Measurements from ENCODE around the gene MAP3K7CL.
"Not testable (repeated sequence)": the region's sequence is repeated elsewhere in the genome, so short reads cannot be mapped to it uniquely, and the experiment has no call there.

MAP3K7CL gene

DNA sequence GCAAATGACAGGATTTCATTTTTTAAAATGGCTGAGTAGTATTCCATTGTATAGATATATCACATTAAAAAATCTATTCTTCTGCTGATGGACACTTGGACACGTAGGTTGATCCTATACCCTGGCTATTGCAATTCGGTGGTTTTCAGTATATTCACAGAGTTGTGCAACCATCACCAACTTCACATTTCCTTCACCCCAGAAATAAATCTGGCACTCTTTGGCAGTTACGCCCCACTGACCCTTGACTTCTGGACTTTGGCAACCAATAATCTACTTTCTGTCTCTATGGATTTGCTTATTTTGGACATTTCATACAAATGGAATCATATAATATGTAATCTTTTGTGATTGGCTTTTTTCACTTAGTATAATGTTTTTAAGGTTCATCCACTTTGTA, 35.9 kb downstream of the MAP3K7CL start:
- no peak overlapping the region for H3K4me3 ChIP-seq (ENCODE audit: low read length)
- TF ChIP-seq, protein P1, sequence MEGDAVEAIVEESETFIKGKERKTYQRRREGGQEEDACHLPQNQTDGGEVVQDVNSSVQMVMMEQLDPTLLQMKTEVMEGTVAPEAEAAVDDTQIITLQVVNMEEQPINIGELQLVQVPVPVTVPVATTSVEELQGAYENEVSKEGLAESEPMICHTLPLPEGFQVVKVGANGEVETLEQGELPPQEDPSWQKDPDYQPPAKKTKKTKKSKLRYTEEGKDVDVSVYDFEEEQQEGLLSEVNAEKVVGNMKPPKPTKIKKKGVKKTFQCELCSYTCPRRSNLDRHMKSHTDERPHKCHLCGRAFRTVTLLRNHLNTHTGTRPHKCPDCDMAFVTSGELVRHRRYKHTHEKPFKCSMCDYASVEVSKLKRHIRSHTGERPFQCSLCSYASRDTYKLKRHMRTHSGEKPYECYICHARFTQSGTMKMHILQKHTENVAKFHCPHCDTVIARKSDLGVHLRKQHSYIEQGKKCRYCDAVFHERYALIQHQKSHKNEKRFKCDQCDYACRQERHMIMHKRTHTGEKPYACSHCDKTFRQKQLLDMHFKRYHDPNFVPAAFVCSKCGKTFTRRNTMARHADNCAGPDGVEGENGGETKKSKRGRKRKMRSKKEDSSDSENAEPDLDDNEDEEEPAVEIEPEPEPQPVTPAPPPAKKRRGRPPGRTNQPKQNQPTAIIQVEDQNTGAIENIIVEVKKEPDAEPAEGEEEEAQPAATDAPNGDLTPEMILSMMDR (IDR thresholded peaks at IDR 0.05; ENCODE audit: insufficient read depth, low read depth, low read length, missing control alignments) = no peak
- DNase-seq (ENCODE audit: low read depth) = no peak

DNA sequence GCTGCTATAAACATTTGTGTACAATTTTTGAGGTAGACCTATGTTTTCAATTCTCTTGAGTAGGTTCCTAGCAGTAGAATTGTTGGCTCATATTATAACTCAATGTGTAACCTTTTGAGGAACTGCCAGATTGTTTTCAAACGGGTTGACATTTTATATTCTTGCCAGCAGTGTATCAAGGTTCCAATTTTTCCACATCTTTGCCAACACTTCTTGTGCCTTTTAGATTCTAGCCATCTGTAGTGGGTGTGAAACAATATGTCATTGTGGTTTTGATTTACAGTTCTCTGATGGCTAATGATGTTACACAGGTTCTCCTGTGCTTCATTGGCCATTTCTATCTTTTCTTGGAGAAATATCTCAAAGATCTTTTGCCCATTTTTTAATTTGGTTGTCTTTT, 36.4 kb downstream of the MAP3K7CL start:
- no peak overlapping the region for H3K4me3 ChIP-seq (ENCODE audit: low read length)
- TF ChIP-seq, protein P1 (IDR thresholded peaks at IDR 0.05; ENCODE audit: insufficient read depth, low read depth, low read length, missing control alignments) = no peak
- DNase-seq (ENCODE audit: low read depth) = no peak

DNA sequence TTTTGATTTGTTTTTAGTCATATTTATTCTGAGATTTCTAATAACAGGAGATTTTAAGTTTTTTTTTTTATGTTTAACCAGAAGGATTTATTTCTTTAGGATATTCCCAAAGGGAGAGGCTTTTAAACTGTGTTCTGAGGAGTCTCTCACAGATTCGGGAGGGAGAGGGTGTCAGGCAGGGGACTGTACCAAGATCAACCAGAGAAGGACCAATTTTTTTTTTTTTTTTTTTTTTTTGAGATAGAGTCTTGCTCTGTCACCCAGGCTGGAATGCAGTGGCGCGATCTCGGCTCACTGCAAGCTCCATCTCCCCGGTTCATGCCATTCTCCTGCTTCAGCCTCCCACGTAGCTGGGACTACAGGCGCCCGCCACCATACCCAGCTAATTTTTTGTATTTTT, 37.0 kb downstream of the MAP3K7CL start:
- not testable (repeated sequence) for H3K4me3 ChIP-seq (ENCODE audit: low read length); DNase-seq (ENCODE audit: low read depth)

DNA sequence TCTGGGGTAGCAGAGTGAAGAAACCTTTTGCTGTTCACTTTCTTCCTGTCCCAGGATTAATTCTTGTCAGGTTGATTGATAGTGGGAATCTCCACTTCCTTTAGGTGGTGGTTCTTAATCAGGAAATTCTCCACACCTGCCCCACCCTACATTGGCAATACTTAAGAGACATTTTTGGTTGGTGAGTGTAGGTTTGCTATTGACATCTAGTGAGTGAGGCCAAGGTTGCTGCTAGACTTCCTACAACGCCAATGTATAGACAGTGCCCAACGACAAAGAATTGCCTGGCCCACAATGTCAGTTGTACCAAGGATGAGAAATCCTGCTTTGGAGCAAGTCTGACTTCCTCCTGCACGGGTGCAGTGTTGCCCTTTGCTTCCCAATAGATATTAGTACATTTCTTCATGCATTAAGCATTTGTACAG, 38.5 kb downstream of the MAP3K7CL start:
- TF ChIP-seq, protein P1 (IDR thresholded peaks at IDR 0.05; ENCODE audit: insufficient read depth, low read depth, low read length, missing control alignments) = peak; percentile 5
- DNase-seq (ENCODE audit: low read depth) = peak; percentile 92
- no peak overlapping the region for H3K4me3 ChIP-seq (ENCODE audit: low read length)

DNA sequence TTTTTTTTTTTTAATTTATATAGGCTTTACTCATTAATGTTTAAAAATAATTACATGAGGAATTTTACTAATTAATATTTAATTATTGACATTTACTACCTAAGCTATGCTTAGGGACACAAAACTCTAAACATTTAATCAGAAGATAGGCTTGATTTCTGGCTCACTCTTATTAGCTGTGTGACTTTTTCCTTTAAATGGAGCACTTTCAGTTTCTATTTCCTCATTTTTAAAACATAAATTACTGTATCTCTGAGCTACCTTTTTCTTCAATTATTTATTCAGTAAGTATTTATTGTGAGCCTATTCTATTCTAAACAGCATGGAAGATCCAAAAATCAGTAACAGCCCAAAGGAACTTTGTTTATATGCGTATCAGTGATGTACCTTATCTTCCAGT, 40.5 kb downstream of the MAP3K7CL start:
- no peak overlapping the region for H3K4me3 ChIP-seq (ENCODE audit: low read length)
- DNase-seq (ENCODE audit: low read depth) = no peak
- TF ChIP-seq, protein P1 (IDR thresholded peaks at IDR 0.05; ENCODE audit: insufficient read depth, low read depth, low read length, missing control alignments) = no peak

DNA sequence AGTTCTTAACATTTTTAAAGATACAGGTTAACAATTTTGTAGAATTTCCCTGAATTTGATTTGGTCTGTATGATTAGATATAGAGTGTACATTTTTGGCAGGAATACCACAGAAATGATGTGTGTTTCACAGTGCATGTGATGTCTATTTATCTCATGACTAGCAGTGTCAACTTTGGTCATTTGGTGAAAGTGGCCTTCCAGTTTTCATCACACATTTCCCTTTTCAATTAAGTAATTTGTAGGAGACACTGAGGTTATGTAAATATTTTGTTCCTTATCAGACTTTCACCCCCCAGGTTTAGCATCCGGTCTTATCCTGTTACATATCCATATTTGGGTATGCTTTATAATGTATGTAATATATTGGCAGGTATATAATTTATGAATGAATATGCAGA, 41.8 kb downstream of the MAP3K7CL start:
- TF ChIP-seq, protein P1 (IDR thresholded peaks at IDR 0.05; ENCODE audit: insufficient read depth, low read depth, low read length, missing control alignments) = no peak
- no peak for DNase-seq (ENCODE audit: low read depth)
- H3K4me3 ChIP-seq (ENCODE audit: low read length) = no peak overlapping the region

DNA sequence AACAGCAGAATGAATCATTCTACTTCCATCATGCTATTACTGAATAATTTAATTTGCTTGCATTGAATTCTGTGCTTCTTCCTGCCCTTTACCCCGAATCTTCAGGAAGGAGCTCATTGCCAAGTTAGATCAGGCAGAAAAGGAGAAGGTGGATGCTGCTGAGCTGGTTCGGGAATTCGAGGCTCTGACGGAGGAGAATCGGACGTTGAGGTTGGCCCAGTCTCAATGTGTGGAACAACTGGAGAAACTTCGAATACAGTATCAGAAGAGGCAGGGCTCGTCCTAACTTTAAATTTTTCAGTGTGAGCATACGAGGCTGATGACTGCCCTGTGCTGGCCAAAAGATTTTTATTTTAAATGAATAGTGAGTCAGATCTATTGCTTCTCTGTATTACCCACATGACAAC, 44.2 kb downstream of the MAP3K7CL start:
- no peak for DNase-seq (ENCODE audit: low read depth)
- no peak overlapping the region for H3K4me3 ChIP-seq (ENCODE audit: low read length)

More for the DNA sequence above, 44.2 kb downstream of the MAP3K7CL start:
- TF ChIP-seq, protein P1 (IDR thresholded peaks at IDR 0.05; ENCODE audit: insufficient read depth, low read depth, low read length, missing control alignments) = no peak
